CD1c-positive myeloid dendritic cell (primary cell): ENCODE results near the gene SH3BP5.

Source experiments
- DNase-seq: peaks from one replicate; pipeline ENCODE4 v3.0.0-alpha.2; 2016; ENCODE audit errors: extremely low spot score

The SH3BP5 gene

DNA sequence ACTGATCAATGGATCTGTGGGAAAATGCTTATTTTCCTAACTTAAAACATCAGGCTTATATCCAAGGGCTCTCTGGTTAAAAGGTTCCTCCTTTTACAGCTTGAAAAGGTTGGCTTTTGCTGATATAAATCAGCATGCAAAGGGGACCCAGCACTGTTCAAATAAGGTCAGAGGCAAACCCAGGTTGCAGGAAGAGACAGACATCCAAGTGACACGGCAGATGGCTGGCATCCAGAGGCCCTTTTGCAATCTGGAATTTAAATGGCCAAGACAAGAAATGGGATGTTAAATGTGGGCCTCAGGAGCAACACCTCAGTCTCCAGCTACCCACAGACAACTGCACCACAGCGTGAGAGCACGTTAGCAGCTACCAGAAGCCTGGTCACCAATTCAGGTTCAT, 6.3 kb downstream of the SH3BP5 start:
- no peak for DNase-seq

DNA sequence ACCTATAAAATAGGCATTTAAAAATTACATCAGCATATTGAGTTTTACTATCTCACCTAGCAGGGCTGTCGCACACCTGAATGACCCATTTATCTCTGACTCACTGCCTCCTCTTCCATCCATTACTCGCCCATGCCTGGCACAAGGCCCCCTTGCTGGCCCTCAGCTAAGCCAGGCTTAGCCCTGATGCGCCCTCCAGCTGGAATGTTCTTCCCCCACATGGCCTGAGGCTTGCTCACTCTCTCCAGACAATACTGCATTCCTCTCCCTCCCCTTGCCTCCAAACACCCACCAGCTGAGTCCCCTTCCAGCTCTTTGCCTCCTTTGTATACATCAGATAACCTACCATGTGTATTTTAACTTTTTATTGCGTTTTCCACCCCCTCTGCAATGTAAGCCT, 7.2 kb downstream of the SH3BP5 start:
- no peak for DNase-seq

DNA sequence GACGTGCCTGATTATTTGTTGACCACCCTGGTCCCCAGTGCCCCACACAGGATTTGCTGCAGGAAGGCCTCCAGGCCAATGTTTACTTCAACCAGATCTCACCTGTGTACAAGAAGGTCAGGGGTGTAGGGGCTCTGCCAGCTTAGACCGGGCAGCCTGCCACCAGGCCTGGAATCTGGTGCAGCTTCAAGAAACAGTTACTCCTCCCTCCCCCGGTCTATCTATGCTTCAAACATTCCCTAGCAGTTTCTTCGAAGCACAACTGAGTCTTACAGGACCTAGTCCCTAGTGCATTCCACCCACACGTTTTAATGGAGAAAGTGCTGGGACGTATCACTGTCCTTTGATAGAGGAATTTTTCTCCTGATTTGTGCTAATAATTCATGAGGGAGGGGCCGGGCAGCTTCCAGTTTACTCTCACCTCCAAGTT, 8.0 kb downstream of the SH3BP5 start:
- no peak for DNase-seq

DNA sequence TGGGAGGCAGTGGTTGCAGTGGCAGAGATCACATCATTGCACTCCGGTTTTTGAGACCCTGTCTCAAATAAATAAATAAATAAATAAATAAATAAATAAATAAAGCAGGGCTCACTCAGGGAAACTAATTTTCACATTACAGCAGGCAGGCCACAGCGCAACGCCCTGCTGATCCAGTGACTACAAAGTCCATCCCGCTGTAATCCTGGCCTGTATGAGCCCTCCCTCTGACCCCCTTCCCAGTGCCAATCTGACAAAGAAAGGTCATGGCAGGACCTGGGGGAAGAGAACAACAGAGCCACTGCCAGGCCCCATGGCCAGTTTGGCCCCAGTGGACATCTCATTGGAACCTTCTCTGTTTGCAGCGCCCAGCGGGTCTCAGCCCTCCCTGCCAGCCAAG, 9.3 kb downstream of the SH3BP5 start:
- DNase-seq, result no peak

DNA sequence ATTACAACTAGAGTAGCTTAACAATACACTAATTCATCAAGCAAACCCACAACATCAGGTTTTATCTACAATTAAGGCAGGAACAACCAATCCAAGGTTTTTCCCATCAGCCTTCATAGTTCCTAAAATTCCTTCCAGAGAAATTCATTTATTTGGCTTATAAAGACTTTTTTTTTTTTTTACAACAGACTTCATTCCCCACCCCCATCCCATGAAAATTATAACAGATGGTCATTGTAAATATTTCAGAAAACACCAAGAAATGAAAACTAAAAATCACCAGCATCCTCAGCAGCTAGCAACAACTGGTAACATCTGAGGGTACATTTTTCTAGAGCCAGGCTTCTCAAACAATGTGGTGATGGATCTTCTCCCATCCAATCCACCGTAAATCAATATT, 11.0 kb downstream of the SH3BP5 start:
- no peak for DNase-seq

DNA sequence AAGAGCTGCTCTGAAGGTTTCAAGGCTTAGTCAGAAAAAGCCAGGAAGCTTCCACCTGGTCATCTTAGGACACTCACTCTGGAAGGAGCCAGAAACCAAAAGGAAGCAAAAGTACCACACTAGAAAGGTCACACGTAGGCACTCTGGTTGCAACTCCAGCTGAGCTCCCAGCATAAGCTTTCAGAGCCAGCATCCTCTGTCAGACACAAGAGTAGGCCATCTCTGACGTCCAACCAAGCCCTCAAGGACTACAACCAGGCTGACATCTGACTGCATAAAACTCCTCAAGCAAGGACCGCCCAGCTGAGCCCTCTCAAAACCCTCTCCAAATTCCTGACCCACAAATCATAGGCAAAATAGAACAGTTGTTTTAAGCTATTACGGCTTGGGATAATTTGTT, 12.8 kb downstream of the SH3BP5 start:
- no peak for DNase-seq

DNA sequence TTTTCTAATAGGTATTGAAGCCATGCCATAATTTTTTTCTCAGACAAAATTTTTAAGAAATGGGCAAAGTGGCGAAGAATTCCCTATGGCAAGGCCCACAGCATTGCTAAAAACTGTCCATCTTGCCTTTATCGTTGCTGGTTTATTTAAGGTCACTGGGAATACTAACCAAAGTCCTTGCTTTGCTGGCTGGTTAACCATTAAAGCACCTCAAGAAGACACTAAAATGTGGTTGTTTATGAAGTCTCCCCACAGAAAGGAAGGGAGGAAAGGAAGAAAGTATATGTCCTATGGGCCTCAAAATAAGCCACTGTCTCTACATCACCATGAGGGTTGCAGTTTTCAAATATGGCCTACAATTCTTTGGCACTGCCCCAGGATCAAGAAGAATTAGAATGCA, 13.2 kb downstream of the SH3BP5 start:
- no peak for DNase-seq

DNA sequence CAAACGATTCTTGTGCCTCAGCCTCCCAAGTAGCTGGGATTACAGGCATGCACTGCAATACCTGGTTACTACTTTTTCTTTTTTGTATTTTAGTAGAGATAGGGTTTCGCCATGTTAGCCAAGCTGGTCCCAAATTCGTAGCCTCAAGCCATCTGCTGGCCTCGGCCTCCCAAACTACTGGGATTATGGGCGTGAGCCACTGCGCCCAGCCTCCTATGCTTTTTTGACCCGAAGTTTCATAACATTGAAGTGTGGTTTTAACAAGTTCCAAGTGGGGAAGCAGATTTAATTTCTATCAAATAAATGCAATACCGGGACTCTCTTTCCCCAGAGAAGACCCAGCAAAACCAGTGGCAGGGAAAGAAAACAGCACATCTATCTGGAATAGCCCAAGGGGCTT, 13.7 kb downstream of the SH3BP5 start:
- DNase-seq, result no peak

DNA sequence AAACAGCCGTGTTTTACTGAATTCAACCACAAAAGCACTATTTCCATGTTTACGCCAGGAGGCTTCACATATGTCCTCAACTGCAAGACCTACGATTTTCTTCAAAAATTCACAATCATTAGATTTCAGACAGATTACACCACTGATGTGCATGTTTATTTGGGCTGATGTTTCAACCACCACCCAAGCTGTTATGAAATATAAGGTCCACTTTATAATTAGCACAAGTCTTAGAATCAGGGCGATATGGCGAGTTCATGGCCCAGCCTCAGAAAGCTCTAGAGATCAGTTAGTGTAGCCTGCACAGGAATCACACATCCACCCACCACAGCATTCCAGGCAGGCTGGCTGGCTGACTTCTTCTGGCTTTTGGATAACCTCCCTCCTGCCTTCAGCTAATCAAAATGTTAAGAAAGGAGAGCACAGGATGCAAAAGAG, 15.4 kb downstream of the SH3BP5 start:
- DNase-seq, result no peak

DNA sequence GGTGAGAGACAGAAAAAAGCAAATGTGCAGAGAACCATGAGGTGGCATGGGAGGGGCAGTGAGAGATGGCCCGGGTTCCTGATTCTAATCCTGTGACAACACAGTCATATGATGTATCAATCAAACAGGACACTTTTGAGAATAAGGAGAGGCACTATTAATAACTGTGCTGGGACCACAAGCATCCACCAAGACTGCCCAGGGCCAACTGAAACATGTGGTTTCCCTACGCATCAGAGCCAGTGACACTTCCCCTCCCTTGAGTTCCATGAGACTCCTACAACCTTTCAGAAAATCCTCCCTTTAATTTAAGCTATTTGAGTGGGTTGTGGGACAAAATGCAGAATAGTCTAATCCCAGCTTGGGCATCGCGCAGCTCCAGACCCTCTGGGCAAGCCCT, 17.4 kb downstream of the SH3BP5 start:
- peak; percentile 46 for DNase-seq

DNA sequence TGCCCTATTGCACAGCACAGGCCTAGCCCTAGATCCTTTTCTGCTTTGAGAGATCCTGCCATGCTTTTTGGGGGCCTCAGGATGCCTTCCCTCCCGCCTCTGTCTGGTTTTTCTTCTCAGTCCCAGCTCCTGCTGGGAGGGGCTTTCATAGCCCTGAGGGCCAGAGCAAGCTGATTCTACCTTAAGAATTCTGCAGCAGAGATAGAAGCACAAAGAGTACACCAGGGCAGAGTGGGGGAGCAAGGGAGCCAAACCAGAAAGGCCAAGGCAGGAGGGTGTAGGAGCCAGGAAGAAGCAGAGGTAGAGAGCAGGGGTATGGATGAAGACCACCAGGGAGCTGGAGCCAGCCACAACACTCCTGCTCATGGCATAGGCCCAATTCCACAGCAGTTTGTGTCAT, 18.1 kb downstream of the SH3BP5 start:
- DNase-seq, result no peak

DNA sequence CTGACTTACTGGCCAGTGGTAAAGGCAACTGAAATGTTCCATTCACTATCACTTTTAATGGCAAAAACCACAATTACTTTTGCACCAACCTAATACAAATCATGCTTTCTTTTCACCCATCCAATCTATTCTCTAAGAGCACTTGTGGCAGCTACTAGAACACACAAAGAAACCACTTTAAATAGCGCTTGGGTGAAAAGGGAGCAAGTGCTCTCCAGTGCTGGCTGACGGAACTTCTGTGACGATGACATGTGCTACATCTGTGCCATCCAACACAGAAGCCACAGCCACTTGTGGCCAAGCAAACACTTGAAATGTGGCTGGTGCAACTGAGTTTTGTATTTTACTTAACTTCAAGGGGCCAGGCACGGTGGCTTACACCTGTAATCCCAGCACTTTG, 18.9 kb downstream of the SH3BP5 start:
- DNase-seq, result no peak

DNA sequence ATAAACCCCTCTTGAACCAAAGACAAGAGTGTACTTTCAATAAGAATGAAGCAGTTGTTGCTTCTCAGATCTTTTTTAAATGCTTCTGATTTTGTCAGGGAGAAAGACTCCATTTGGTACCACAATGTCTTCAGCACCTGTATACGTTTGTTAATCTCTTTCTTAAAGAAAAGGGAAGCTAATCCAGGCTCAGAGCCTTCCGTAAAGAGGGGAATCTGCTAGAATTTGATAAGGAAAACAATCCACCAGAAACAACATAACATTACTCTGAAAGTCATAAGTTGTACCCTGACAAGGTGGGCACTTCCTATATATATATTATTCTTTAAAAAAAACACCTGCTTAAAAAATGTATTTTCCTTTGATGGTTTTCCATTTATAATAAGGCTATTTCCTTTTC, 19.8 kb downstream of the SH3BP5 start:
- DNase-seq, result no peak

DNA sequence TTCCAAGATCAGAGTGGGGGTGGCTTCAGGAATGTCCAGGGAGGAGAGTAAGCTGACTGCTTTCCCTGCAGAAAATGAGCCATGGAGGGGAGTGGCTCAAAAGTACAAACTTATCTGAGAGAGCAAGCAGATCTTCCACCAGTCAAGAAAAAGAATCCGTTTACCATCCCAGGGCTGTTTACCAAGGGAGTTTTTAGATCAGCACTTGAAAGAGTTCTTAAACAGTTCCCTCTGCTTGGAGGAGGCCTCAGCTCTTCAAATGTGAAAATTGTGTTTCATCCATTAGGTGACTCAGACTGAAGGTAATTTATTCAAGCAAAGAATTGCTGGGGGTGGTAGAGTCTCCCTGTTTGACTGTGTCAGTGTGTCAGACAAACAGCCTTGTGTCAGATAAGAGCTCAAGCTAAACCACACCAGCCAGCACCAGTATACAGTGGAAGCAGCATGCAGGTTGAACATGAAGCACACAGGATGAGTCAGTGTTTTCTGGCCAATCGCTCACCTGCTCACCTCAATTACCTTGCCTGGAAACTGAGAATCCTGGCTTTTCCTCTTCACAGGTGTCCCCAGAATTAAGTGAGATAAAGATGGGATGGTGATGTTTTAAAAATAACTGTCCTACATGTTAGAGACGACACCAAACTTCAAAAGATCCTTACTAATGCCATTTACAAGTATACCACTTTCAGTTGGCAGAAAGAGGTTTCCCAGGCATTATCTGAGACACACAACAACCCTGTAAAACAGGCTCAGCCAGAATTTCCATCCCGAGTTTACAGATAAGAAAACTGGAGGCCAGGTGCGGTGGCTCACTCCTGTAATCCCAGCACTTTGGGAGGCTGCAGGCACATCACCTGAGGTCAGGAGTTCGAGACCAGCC, 21.7 kb downstream of the SH3BP5 start:
- DNase-seq, result peak; percentile 26

DNA sequence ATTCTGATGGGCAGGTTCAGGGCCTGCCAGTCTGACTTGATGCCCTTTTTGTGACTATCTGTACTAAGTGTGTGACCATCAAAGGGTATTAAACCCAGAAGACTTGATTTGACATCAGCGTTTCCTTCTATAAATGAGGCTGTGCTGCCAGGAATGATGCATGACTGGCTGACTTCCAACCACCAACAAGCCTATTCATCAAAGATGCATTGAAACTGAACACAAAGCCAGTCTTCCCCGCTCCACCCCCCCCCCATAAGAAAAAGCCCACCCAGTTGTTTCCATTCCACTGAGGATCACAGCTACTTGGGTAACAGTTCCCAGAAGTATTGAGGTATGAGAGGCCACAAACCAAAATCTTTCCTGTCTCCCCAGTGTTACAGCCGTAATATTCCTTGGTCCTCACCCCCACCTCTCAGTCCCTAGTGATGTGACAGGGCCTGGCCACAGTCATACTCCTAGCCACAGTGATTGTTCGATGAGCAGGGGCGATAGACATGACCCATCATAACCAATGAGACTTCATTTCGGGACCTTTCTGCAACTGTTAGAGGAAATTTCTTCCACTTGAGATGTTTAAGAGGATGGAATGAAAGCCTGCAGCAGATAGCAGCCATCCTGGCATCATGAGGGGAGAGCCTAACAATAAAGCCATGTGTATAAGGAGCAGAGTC, 22.6 kb downstream of the SH3BP5 start:
- no peak for DNase-seq

DNA sequence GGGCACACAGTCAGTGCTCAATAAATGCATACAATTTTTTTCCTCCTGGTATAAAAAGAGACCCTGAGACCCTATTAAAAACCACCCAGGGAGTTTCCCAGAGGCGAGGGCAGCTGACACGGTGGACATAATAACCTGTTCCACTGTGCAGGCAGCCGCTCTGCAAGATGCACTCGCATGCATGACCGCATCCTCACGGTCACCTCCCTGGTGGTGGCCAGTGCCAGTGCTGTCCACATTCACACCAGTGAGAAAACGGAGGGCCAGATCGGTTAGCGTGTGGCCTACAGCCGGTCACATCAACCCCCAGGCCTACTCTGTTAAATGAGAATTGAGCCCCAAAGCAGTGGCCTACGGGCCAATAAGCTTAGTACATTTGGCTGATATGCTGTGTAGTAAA, 24.8 kb downstream of the SH3BP5 start:
- no peak for DNase-seq

DNA sequence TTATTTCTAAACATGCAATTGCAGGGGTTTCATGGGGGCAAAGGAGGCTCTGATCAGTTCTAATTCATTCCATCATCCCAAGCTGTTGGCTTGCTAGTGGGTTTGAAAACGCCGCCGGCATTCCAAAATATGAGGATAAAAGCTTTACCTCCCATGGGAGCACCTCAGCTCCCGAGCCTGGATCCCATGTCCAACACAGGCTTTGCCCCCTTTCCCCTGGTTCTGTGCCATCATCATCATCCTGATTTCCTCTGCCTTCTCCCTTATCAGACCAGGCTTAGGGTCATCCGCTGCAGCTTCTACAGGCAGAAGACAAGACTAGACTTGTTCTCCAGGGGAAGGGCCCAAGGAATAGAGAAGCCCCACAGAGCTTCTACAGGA, 25.4 kb downstream of the SH3BP5 start:
- DNase-seq, result no peak

DNA sequence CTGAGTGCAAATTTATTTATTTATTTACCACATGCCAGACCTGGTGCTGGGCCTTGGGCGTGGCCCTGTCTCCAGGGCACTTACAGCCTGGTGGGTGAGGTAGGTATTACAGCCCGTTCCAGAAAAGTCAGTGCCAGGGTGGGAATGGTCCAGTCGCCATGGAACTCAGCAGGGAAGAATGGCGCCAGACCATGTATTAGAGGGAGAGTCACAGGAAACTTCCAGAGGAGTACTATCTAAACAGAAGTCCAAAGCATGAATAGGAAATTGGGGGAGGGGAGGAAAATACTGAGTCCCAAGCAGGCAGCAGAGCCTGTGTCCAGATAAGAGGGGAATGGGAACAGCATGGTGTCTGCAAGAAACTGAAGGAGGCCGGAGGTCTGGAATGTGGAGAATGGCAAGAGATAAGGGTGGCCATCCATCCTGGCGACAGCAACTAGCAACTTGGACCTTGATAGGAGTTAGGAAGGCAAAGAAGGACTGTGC, 27.0 kb downstream of the SH3BP5 start:
- no peak for DNase-seq

DNA sequence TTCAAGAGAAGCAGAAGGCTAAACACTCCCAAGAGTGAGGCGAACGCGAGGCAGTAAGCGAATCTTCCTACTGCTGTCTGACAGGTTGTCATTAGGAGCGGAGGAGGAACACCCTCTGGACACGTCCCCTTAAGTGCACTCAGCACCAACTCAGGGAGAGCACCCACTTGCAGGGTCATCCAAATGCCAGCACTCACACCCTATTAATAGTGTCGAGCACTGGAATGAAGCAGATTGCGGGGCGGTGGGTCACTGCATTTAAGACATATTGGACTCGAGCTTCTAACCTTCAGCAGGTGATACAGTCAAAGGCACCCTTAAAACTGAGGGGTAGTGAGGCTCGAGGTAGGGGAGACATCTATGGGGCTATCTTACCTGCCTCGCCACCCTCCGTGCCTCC, 28.7 kb downstream of the SH3BP5 start:
- DNase-seq, result no peak

DNA sequence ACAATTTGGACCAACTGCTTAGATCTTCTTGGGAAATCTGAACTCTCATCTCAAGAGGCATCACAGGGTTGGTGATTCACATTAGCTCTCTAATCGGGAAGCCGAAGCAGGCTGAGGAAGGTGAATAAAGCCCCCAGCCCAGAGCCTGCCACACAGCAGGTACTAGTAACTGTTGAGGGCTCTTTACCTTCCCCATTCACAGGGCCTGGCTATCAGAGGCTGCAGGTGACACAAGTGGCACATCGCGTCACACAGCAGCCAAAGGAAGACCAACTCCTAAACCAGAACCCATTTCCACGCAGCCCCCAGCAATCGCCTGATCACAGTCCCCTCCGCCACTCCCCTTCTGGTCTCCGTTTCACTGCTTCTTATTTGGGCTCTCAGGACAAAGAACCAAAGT, 29.2 kb downstream of the SH3BP5 start:
- DNase-seq, result no peak

DNA sequence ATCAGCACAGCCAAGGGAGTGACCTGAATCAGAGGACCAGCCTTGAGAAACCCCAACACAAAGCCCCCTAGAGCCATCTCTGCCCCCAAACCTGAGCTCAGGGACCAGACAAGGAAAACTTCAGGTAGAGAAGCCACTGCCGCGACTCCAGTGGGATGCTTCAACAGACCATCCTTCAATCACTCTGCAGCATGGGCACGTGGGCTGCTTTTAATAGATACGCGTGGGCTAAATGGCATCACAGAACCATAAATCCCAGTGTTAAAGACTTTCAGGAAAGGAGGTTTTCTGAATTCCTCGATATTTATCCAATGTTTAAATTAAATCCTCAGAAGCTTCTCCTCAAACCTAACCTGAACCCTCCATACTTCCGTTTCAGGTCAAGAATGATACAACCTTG, 30.6 kb downstream of the SH3BP5 start:
- DNase-seq, result no peak

DNA sequence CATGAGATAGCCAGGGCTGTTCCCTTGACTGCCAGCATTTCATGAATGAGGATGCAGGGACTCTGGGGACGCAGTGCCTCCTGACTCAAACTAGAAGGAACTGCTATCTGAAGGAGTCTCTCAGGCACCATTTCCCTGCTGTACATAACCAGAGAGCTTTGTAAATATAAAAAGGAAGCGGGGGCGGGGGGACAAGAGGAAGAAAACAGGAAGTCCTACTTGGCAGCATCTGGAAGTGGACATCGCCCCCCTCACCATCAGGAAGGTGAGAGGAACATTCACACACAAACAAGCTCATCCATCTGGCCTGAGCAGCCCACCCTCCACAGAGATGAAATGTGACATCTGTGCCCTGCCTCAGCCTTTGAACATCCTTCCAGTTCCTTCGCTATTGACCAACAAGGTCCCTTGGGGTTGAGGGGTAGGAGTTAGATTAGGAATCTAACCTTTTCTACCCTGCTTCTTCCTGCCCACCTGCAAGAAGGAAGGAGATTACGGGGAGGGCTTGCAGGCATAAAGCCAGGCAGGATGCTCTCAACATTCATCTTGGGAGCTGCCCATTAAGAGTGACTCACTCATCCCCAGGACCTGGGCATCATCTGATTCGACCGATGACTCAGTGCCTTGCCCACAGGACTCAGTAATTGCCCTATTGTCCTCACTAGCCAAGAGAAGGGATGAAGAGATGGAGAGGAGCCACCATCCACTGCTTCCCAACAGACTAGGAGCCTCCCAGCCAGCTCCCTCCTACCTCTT, 31.9 kb downstream of the SH3BP5 start:
- peak; percentile 75 for DNase-seq

DNA sequence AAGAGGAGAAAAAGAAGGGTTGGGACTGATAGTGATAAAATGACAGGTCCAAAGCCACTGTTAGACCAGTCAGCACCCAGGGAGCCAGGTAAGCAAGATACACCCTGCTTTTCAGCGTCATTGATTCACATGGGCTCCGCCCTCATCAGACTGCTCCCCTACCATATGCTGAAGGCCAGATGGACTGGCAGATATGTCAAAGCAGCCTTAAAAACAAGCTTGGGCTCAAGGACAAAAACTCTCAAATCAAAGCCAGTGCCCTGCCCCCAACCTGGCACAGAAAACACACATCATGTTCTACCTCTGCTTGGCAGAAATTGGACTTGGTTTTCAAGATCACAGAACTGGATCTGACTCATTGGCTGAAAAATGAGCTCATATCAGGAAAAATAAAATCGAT, 33.4 kb downstream of the SH3BP5 start:
- no peak for DNase-seq
